ENCODE results near the gene HOXC5. TPM values are rescaled to one million over a fixed set of nuclear protein-coding genes. Genes with fewer than 3 reads are reported as not detected.

The HOXC5 gene
- total RNA-seq, 1 experiment from 2014 or later: 0.61 TPM

GRCh38 chr12:54005853-54006558 lies 26.8 kb upstream of the HOXC5 start:
- H3K4me1 ChIP-seq (replicated peaks; ENCODE audit: insufficient read depth): no peaks in the 10 kb centered on the region
- no peaks in the 10 kb centered on the region for H3K9me2 ChIP-seq (ENCODE audit: insufficient read depth)
- H3F3A ChIP-seq (ENCODE audit: insufficient read depth, low read depth): no peaks in the 10 kb centered on the region; the same call in 1 of the 2 replicates
- CTCF ChIA-PET: interaction anchor here (0.5 to 1.6 kb wide), 7 partner anchors 131 to 210 kb away, joined by 3 to 21 read pairs (median 8); partner anchors contain the start of gene SMUG1
- H4K20me1 ChIP-seq (ENCODE audit: insufficient read depth): no peaks in the 10 kb centered on the region
- no peaks in the 10 kb centered on the region for H3K36me3 ChIP-seq (ENCODE audit: low read depth)
- no peaks in the 10 kb centered on the region for H3K79me2 ChIP-seq (ENCODE audit: low read depth)
- no peak overlapping the region for H3K27ac ChIP-seq
- H3K4me3 ChIP-seq: no peak overlapping the region
- intact Hi-C loops (cut with micrococcal nuclease; ENCODE audit: unreplicated experiment): loop anchor here (1.0 to 5.0 kb wide), 5 partner anchors 185 to 371 kb away; no protein-coding TSS in a partner anchor
- peak; percentile 94 for TF ChIP-seq CTCF (conservative IDR thresholded peaks at IDR 0.05)
- no peak for TF ChIP-seq EZH2 (IDR thresholded peaks at IDR 0.05; ENCODE audit: low read depth)
- BruUV-seq (replicated peaks): no TSS peak
- H3K27me3 ChIP-seq (ENCODE audit: insufficient read depth, low read depth): no peaks in the 10 kb centered on the region
- POLR2A ChIA-PET (ENCODE audit: unreplicated experiment): no interaction called here
- no peak overlapping the region for H2AFZ ChIP-seq
- peak; percentile 55 to 85 for DNase-seq
- no peaks in the 10 kb centered on the region for H3K9me3 ChIP-seq (ENCODE audit: insufficient read depth, low read depth)
- peak overlapping the region; percentile 65 for H3K4me2 ChIP-seq

GRCh38 chr12:54006559-54007220 lies 26.2 kb upstream of the HOXC5 start:
- Histone ChIP-seq H3F3A (ENCODE audit: insufficient read depth, low read depth) (no peaks in the 10 kb centered on the region; the same call in 1 of the 2 replicates), H3K79me2 (ENCODE audit: low read depth) (no peaks in the 10 kb centered on the region), H2AFZ (no peak overlapping the region), H3K4me1 (replicated peaks; ENCODE audit: insufficient read depth) (no peaks in the 10 kb centered on the region), H3K27ac (no peak overlapping the region), H3K9me3 (ENCODE audit: insufficient read depth, low read depth) (no peaks in the 10 kb centered on the region), H3K4me3 (no peak overlapping the region), H3K36me3 (ENCODE audit: low read depth) (no peaks in the 10 kb centered on the region), H3K27me3 (ENCODE audit: insufficient read depth, low read depth) (no peaks in the 10 kb centered on the region), H4K20me1 (ENCODE audit: insufficient read depth) (no peaks in the 10 kb centered on the region), H3K9me2 (ENCODE audit: insufficient read depth) (no peaks in the 10 kb centered on the region), H3K4me2 (peak overlapping the region; percentile 65; the same call in 1 of the 2 replicates)
- BruUV-seq (replicated peaks): no TSS peak
- intact Hi-C loops (cut with micrococcal nuclease; ENCODE audit: unreplicated experiment): loop anchor here (1.0 to 5.0 kb wide), 5 partner anchors 185 to 371 kb away; no protein-coding TSS in a partner anchor
- ChIA-PET POLR2A (ENCODE audit: unreplicated experiment) (no interaction called here), CTCF (interaction anchor here (0.5 to 1.6 kb wide), 4 partner anchors 182 to 195 kb away, joined by 3 to 8 read pairs (median 6); partner anchors contain the start of gene SMUG1)
- DNase-seq: no peak
- TF ChIP-seq CTCF (conservative IDR thresholded peaks at IDR 0.05) (no peak), EZH2 (IDR thresholded peaks at IDR 0.05; ENCODE audit: low read depth) (no peak)

GRCh38 chr12:54007538-54008259 lies 25.2 kb upstream of the HOXC5 start:
- Histone ChIP-seq H3K9me3 (ENCODE audit: insufficient read depth, low read depth) (no peaks in the 10 kb centered on the region), H3K27ac (no peak overlapping the region), H4K20me1 (ENCODE audit: insufficient read depth) (no peaks in the 10 kb centered on the region), H3K4me2 (no peak overlapping the region), H3F3A (ENCODE audit: insufficient read depth, low read depth) (no peaks in the 10 kb centered on the region; the same call in 1 of the 2 replicates), H3K4me1 (replicated peaks; ENCODE audit: insufficient read depth) (no peaks in the 10 kb centered on the region), H3K79me2 (ENCODE audit: low read depth) (no peaks in the 10 kb centered on the region), H3K9me2 (ENCODE audit: insufficient read depth) (no peaks in the 10 kb centered on the region), H3K36me3 (ENCODE audit: low read depth) (no peaks in the 10 kb centered on the region), H2AFZ (no peak overlapping the region), H3K27me3 (ENCODE audit: insufficient read depth, low read depth) (no peaks in the 10 kb centered on the region), H3K4me3 (no peak overlapping the region)
- ChIA-PET CTCF (interaction anchor here (1.3 kb wide), 1 partner anchor 194 kb away, joined by 12 read pairs; no protein-coding TSS in a partner anchor), POLR2A (ENCODE audit: unreplicated experiment) (interaction anchor here (0.6 kb wide), 1 partner anchor 756 kb away, joined by 3 read pairs; a partner anchor contains a TSS)
- DNase-seq: no peak
- intact Hi-C loops (cut with micrococcal nuclease; ENCODE audit: unreplicated experiment): loop anchor here (5.0 kb wide), 2 partner anchors 305 to 370 kb away; no protein-coding TSS in a partner anchor
- TF ChIP-seq CTCF (conservative IDR thresholded peaks at IDR 0.05): no peak
- no peak for TF ChIP-seq EZH2 (IDR thresholded peaks at IDR 0.05; ENCODE audit: low read depth)
- BruUV-seq (replicated peaks): no TSS peak
